ENCODE measurements around the gene LRRN1. TPM values are rescaled to one million over a fixed set of nuclear protein-coding genes. Genes with fewer than 3 reads are reported as not detected.

LRRN1 gene
- total RNA-seq, 1 experiment from 2014 or later, result not detected

- Histone ChIP-seq H3K79me2 (ENCODE audit: low read length) (no peaks in the 10 kb centered on the region), H3K4me1 (ENCODE audit: insufficient read depth, low read length) (no peaks in the 10 kb centered on the region), H3F3A (ENCODE audit: low read length, unreplicated experiment) (no peaks in the 10 kb centered on the region), H4K20me1 (ENCODE audit: low read length) (no peaks in the 10 kb centered on the region), H3K9me3 (ENCODE audit: low read length) (peaks cover 35% of the 10 kb centered on the region), H3K36me3 (ENCODE audit: low read depth, low read length) (no peaks in the 10 kb centered on the region), H3K9me2 (replicated peaks; ENCODE audit: low read length) (no peaks in the 10 kb centered on the region), H2AFZ (ENCODE audit: low read length) (no peak overlapping the region), H3K27me3 (ENCODE audit: low read length) (no peaks in the 10 kb centered on the region), H3K4me2 (ENCODE audit: low read length) (no peak overlapping the region), H3K4me3 (ENCODE audit: low read length) (no peak overlapping the region), H3K9ac (ENCODE audit: low read length) (no peak overlapping the region), H3K27ac (ENCODE audit: low read length) (no peak overlapping the region)
- no TSS peak for BruUV-seq (replicated peaks)
- no peak for DNase-seq
- TF ChIP-seq EZH2 (IDR thresholded peaks at IDR 0.05; ENCODE audit: low read length, unreplicated experiment), result no peak
- TF ChIP-seq EZH2phosphoT487 (IDR thresholded peaks at IDR 0.05; ENCODE audit: borderline replicate concordance, low read length), result no peak
- no peak for TF ChIP-seq CTCF (conservative IDR thresholded peaks at IDR 0.05; ENCODE audit: low read depth, low read length)
- ChIA-PET CTCF (no interaction called here), POLR2A (ENCODE audit: unreplicated experiment) (no interaction called here)
- no peak for ATAC-seq
- intact Hi-C loops (cut with micrococcal nuclease), result no loop called here
These were observed 26.9 kb upstream of the LRRN1 start for GRCh38 chr3:3772338-3772737.

GRCh38 chr3:3772920-3773319 lies 26.3 kb upstream of the LRRN1 start:
- no peak overlapping the region for H3K4me2 ChIP-seq (ENCODE audit: low read length)
- H3K27ac ChIP-seq (ENCODE audit: low read length), result no peak overlapping the region
- no peak overlapping the region for H3K4me3 ChIP-seq (ENCODE audit: low read length)
- ATAC-seq, result no peak
- no peak overlapping the region for H3K9ac ChIP-seq (ENCODE audit: low read length)
- intact Hi-C loops (cut with micrococcal nuclease), result no loop called here
- no peaks in the 10 kb centered on the region for H4K20me1 ChIP-seq (ENCODE audit: low read length)
- no peak for DNase-seq
- H2AFZ ChIP-seq (ENCODE audit: low read length), result no peak overlapping the region
- no peaks in the 10 kb centered on the region for H3K36me3 ChIP-seq (ENCODE audit: low read depth, low read length)
- ChIA-PET CTCF (no interaction called here), POLR2A (ENCODE audit: unreplicated experiment) (no interaction called here)
- H3F3A ChIP-seq (ENCODE audit: low read length, unreplicated experiment), result no peaks in the 10 kb centered on the region
- H3K27me3 ChIP-seq (ENCODE audit: low read length), result no peaks in the 10 kb centered on the region
- H3K79me2 ChIP-seq (ENCODE audit: low read length), result no peaks in the 10 kb centered on the region
- peaks cover 31% of the 10 kb centered on the region for H3K9me3 ChIP-seq (ENCODE audit: low read length)
- H3K4me1 ChIP-seq (ENCODE audit: insufficient read depth, low read length), result no peaks in the 10 kb centered on the region
- TF ChIP-seq EZH2 (IDR thresholded peaks at IDR 0.05; ENCODE audit: low read length, unreplicated experiment) (no peak), EZH2phosphoT487 (IDR thresholded peaks at IDR 0.05; ENCODE audit: borderline replicate concordance, low read length) (no peak), CTCF (conservative IDR thresholded peaks at IDR 0.05; ENCODE audit: low read depth, low read length) (no peak)
- no peaks in the 10 kb centered on the region for H3K9me2 ChIP-seq (replicated peaks; ENCODE audit: low read length)
- BruUV-seq (replicated peaks), result no TSS peak

DNA sequence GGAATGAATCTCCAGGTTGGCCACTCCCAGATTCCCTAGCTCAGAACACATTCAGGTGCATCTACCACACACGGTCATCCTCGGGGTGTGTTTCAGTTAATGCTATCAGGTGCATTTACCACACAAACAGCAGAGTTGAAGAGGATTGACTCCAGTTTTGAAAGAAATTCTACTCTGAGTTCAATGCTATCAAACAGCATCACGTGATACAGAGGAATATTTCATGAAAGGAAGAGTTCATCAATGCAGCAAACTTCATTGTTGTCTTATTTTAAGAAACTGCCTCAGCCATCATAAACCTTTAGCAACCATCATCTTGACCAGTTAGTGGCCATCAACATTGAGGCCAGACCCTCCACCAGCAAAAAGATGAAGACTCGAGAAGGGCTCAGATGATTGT lies 22.6 kb upstream of the LRRN1 start:
- H3K4me3 ChIP-seq (ENCODE audit: low read length), result no peak overlapping the region
- intact Hi-C loops (cut with micrococcal nuclease), result no loop called here
- no peak overlapping the region for H2AFZ ChIP-seq (ENCODE audit: low read length)
- no peak overlapping the region for H3K4me2 ChIP-seq (ENCODE audit: low read length)
- H3F3A ChIP-seq (ENCODE audit: low read length, unreplicated experiment), result no peaks in the 10 kb centered on the region
- no peaks in the 10 kb centered on the region for H3K27me3 ChIP-seq (ENCODE audit: low read length)
- ChIA-PET POLR2A (ENCODE audit: unreplicated experiment) (no interaction called here), CTCF (no interaction called here)
- H3K36me3 ChIP-seq (ENCODE audit: low read depth, low read length), result no peaks in the 10 kb centered on the region
- no peak overlapping the region for H3K9ac ChIP-seq (ENCODE audit: low read length)
- ATAC-seq, result no peak
- H3K4me1 ChIP-seq (ENCODE audit: insufficient read depth, low read length), result no peaks in the 10 kb centered on the region
- H4K20me1 ChIP-seq (ENCODE audit: low read length), result no peaks in the 10 kb centered on the region
- H3K27ac ChIP-seq (ENCODE audit: low read length), result no peak overlapping the region
- no peaks in the 10 kb centered on the region for H3K79me2 ChIP-seq (ENCODE audit: low read length)
- no peak for DNase-seq
- TF ChIP-seq EZH2 (IDR thresholded peaks at IDR 0.05; ENCODE audit: low read length, unreplicated experiment), result no peak
- no peak for TF ChIP-seq CTCF (conservative IDR thresholded peaks at IDR 0.05; ENCODE audit: low read depth, low read length)
- TF ChIP-seq EZH2phosphoT487 (IDR thresholded peaks at IDR 0.05; ENCODE audit: borderline replicate concordance, low read length), result no peak
- BruUV-seq (replicated peaks), result no TSS peak
- peaks cover 22% of the 10 kb centered on the region for H3K9me3 ChIP-seq (ENCODE audit: low read length)
- no peaks in the 10 kb centered on the region for H3K9me2 ChIP-seq (replicated peaks; ENCODE audit: low read length)
